ENCODE results near the gene IGSF9.

The IGSF9 gene

DNA sequence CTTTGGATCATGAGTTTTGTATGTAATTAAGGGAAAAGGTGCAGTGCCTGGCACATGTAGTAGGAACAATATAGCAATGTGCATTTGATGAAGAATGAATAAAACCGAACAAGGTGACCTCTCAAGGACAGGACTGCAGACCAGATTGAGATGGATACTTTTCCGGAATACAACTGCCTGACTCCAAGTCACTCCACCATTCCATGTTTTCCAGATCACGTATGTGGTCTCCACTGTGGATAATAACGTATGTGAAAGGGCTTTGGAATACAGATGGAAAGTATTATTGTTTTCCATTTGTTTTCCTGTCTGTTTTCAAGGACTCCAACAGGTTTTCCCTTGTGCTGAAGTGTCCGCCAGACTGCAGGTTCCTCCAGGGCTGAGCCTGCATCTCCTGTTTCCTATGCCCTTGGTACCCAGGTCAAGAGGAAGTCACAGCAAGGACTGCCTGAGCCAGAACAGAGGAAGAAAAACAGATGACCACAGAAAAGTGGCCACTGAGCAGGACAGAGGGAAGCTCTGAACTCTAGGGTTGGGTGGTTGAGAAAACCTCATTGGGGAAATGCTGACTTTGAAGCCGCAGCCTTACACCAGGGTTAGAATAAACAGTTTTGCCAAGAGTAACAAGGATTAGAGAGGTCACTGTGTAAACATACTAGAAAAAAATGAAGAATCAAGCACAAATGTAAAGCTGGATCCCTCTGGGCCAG lies 49.4 kb downstream of the IGSF9 start:
- Histone ChIP-seq H3K9me3 (ENCODE audit: control insufficient read depth, insufficient read depth, low read length) (no peaks in the 10 kb centered on the region), H3K36me3 (ENCODE audit: control insufficient read depth, insufficient read depth, low read length) (no peaks in the 10 kb centered on the region), H3K27me3 (ENCODE audit: control insufficient read depth, insufficient read depth, low read length) (peaks cover 14% of the 10 kb centered on the region), H3K4me1 (ENCODE audit: control insufficient read depth, insufficient read depth, low read length) (peaks cover 8% of the 10 kb centered on the region), H3K4me3 (ENCODE audit: low read depth, low read length) (no peak overlapping the region), H3K9ac (ENCODE audit: low read depth, low read length) (no peak overlapping the region)

DNA sequence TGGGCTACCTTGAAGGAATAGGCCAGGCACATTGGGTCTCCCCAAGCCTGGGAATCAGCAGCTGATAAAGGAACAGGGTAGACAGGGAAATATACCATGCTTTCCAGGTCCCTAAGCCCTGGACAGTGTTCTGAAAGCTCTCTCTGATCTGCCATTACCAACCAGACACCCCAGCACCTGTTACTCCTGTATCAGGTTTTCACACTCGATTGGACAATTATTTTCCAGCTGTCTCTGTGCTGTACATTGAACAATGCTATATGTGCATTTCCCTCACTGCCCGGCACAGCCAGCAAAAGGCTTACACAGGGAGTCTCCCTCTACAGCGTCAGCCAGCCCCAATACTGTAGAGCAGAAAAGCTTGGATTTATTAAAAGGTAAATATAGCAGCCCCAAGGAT lies 50.1 kb downstream of the IGSF9 start:
- H3K4me1 ChIP-seq (ENCODE audit: control insufficient read depth, insufficient read depth, low read length), result peaks cover 4% of the 10 kb centered on the region
- H3K36me3 ChIP-seq (ENCODE audit: control insufficient read depth, insufficient read depth, low read length), result no peaks in the 10 kb centered on the region
- H3K9me3 ChIP-seq (ENCODE audit: control insufficient read depth, insufficient read depth, low read length), result no peaks in the 10 kb centered on the region
- H3K9ac ChIP-seq (ENCODE audit: low read depth, low read length), result no peak overlapping the region
- H3K4me3 ChIP-seq (ENCODE audit: low read depth, low read length), result no peak overlapping the region
- peaks cover 7% of the 10 kb centered on the region for H3K27me3 ChIP-seq (ENCODE audit: control insufficient read depth, insufficient read depth, low read length)

DNA sequence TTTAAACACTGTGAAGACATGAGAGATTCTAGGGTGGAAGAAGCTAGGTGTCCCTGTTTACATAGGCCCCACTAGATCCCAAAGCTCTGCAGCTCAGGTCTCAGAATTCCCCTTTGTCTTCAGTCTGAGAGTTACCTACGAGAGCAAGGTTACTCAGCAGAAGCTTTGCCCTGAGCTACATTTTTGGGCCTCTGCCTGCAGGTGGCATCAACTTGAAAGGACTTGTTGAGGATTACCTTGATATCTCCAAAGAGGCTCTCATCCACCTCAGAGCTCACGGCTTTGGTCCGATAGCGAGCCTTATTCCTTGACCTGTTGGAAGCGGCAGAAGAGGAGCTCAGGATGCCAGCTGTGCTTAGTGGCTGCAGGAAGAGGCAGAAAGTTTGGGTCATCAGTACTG lies 52.5 kb downstream of the IGSF9 start:
- H3K36me3 ChIP-seq (ENCODE audit: control insufficient read depth, insufficient read depth, low read length), result no peaks in the 10 kb centered on the region
- peaks cover 5% of the 10 kb centered on the region for H3K27me3 ChIP-seq (ENCODE audit: control insufficient read depth, insufficient read depth, low read length)

GRCh38 chr1:159891275-159892157 lies 53.9 kb downstream of the IGSF9 start:
- Histone ChIP-seq H3K4me3 (ENCODE audit: low read depth, low read length) (no peak overlapping the region), H3K4me1 (ENCODE audit: control insufficient read depth, insufficient read depth, low read length) (peaks cover 3% of the 10 kb centered on the region), H3K36me3 (ENCODE audit: control insufficient read depth, insufficient read depth, low read length) (no peaks in the 10 kb centered on the region), H3K9me3 (ENCODE audit: control insufficient read depth, insufficient read depth, low read length) (no peaks in the 10 kb centered on the region), H3K27me3 (ENCODE audit: control insufficient read depth, insufficient read depth, low read length) (peaks cover 3% of the 10 kb centered on the region), H3K9ac (ENCODE audit: low read depth, low read length) (no peak overlapping the region)

More for the DNA sequence above, 52.5 kb downstream of the IGSF9 start:
- Histone ChIP-seq H3K9me3 (ENCODE audit: control insufficient read depth, insufficient read depth, low read length) (no peaks in the 10 kb centered on the region), H3K9ac (ENCODE audit: low read depth, low read length) (no peak overlapping the region), H3K4me3 (ENCODE audit: low read depth, low read length) (no peak overlapping the region), H3K4me1 (ENCODE audit: control insufficient read depth, insufficient read depth, low read length) (peaks cover 3% of the 10 kb centered on the region)

- Histone ChIP-seq H3K9me3 (ENCODE audit: control insufficient read depth, insufficient read depth, low read length) (no peaks in the 10 kb centered on the region), H3K9ac (ENCODE audit: low read depth, low read length) (no peak overlapping the region), H3K27me3 (ENCODE audit: control insufficient read depth, insufficient read depth, low read length) (peaks cover 3% of the 10 kb centered on the region), H3K4me3 (ENCODE audit: low read depth, low read length) (no peak overlapping the region), H3K4me1 (ENCODE audit: control insufficient read depth, insufficient read depth, low read length) (peaks cover 3% of the 10 kb centered on the region), H3K36me3 (ENCODE audit: control insufficient read depth, insufficient read depth, low read length) (no peaks in the 10 kb centered on the region)
Observed at GRCh38 chr1:159890390-159890789, 55.0 kb downstream of the IGSF9 start.

- no peak overlapping the region for H3K4me3 ChIP-seq (ENCODE audit: low read depth, low read length)
- no peaks in the 10 kb centered on the region for H3K36me3 ChIP-seq (ENCODE audit: control insufficient read depth, insufficient read depth, low read length)
- H3K27me3 ChIP-seq (ENCODE audit: control insufficient read depth, insufficient read depth, low read length), result no peaks in the 10 kb centered on the region
- H3K9ac ChIP-seq (ENCODE audit: low read depth, low read length), result no peak overlapping the region
- no peaks in the 10 kb centered on the region for H3K9me3 ChIP-seq (ENCODE audit: control insufficient read depth, insufficient read depth, low read length)
- peaks cover 3% of the 10 kb centered on the region for H3K4me1 ChIP-seq (ENCODE audit: control insufficient read depth, insufficient read depth, low read length)
Observed at GRCh38 chr1:159889821-159890252, 55.6 kb downstream of the IGSF9 start.

- H3K4me3 ChIP-seq (ENCODE audit: low read depth, low read length), result no peak overlapping the region
- H3K9me3 ChIP-seq (ENCODE audit: control insufficient read depth, insufficient read depth, low read length), result no peaks in the 10 kb centered on the region
- H3K27me3 ChIP-seq (ENCODE audit: control insufficient read depth, insufficient read depth, low read length), result no peaks in the 10 kb centered on the region
- peaks cover 3% of the 10 kb centered on the region for H3K4me1 ChIP-seq (ENCODE audit: control insufficient read depth, insufficient read depth, low read length)
- no peak overlapping the region for H3K9ac ChIP-seq (ENCODE audit: low read depth, low read length)
- no peaks in the 10 kb centered on the region for H3K36me3 ChIP-seq (ENCODE audit: control insufficient read depth, insufficient read depth, low read length)
Observed at GRCh38 chr1:159889202-159889601, 56.2 kb downstream of the IGSF9 start.

DNA sequence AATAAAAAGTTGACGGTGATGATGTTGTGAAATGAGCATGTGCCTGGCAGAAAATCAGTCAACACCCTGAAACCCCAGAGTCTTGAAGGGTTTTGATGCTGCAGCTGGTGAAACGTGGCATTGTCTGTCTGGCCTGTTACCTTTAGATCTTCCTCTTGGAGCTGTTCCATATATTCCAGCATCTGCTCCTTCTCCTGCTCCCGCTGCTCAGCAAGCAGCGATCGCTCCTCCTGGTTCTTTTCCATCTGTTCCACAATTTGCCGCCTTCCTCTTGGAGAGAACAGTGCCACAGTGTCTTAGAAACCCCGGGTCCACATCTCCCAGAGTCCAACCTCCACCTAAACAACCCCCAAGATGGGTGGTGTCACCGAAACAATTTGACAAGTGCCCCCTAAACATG lies 61.1 kb downstream of the IGSF9 start:
- H3K36me3 ChIP-seq (ENCODE audit: control insufficient read depth, insufficient read depth, low read length), result no peaks in the 10 kb centered on the region
- no peaks in the 10 kb centered on the region for H3K4me1 ChIP-seq (ENCODE audit: control insufficient read depth, insufficient read depth, low read length)
- H3K4me3 ChIP-seq (ENCODE audit: low read depth, low read length), result no peak overlapping the region
- H3K9ac ChIP-seq (ENCODE audit: low read depth, low read length), result no peak overlapping the region
- no peaks in the 10 kb centered on the region for H3K27me3 ChIP-seq (ENCODE audit: control insufficient read depth, insufficient read depth, low read length)
- H3K9me3 ChIP-seq (ENCODE audit: control insufficient read depth, insufficient read depth, low read length), result no peaks in the 10 kb centered on the region

DNA sequence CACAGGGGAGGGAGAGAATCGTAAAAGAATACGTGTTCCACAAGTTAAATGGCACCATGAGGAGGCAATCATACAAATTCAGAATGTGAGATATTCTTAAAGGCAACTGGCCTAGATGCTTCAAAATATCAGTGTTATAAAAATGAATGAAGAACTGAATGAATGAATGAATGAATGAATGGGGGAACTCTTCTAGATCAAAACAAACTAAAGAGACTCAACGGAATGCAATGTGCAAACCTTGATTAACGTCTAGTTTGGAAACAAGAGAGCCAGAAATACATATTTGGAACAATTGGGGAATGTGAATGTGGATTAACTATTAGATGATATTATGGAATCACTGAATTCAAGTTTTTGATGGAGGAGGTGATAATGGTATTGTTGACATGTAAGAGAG lies 62.3 kb downstream of the IGSF9 start:
- Histone ChIP-seq H3K9ac (ENCODE audit: low read depth, low read length) (no peak overlapping the region), H3K36me3 (ENCODE audit: control insufficient read depth, insufficient read depth, low read length) (no peaks in the 10 kb centered on the region), H3K4me3 (ENCODE audit: low read depth, low read length) (no peak overlapping the region), H3K27me3 (ENCODE audit: control insufficient read depth, insufficient read depth, low read length) (no peaks in the 10 kb centered on the region), H3K9me3 (ENCODE audit: control insufficient read depth, insufficient read depth, low read length) (no peaks in the 10 kb centered on the region), H3K4me1 (ENCODE audit: control insufficient read depth, insufficient read depth, low read length) (no peaks in the 10 kb centered on the region)

DNA sequence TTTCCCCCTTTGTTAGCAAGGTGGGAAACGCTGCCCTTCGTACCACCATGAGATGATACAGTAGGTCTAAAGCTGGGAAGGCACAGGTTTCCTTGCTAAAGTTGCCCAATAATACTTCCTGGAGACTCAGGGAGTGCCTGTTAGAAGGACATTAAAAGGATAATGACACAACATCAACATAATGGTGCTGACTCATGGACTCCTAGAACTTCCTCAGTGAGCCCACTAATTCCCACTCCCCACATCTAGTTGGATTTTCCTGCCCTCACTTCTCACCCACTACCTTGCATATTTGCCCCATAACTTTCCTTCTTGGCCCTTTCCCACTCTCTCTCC lies 62.9 kb downstream of the IGSF9 start:
- Histone ChIP-seq H3K4me1 (ENCODE audit: control insufficient read depth, insufficient read depth, low read length) (no peaks in the 10 kb centered on the region), H3K27me3 (ENCODE audit: control insufficient read depth, insufficient read depth, low read length) (no peaks in the 10 kb centered on the region), H3K4me3 (ENCODE audit: low read depth, low read length) (no peak overlapping the region), H3K36me3 (ENCODE audit: control insufficient read depth, insufficient read depth, low read length) (no peaks in the 10 kb centered on the region), H3K9ac (ENCODE audit: low read depth, low read length) (no peak overlapping the region), H3K9me3 (ENCODE audit: control insufficient read depth, insufficient read depth, low read length) (no peaks in the 10 kb centered on the region)

- H3K4me1 ChIP-seq (ENCODE audit: control insufficient read depth, insufficient read depth, low read length), result no peaks in the 10 kb centered on the region
- H3K36me3 ChIP-seq (ENCODE audit: control insufficient read depth, insufficient read depth, low read length), result no peaks in the 10 kb centered on the region
- no peaks in the 10 kb centered on the region for H3K27me3 ChIP-seq (ENCODE audit: control insufficient read depth, insufficient read depth, low read length)
- no peak overlapping the region for H3K4me3 ChIP-seq (ENCODE audit: low read depth, low read length)
- no peaks in the 10 kb centered on the region for H3K9me3 ChIP-seq (ENCODE audit: control insufficient read depth, insufficient read depth, low read length)
- H3K9ac ChIP-seq (ENCODE audit: low read depth, low read length), result no peak overlapping the region
Observed at GRCh38 chr1:159881622-159882526, 63.5 kb downstream of the IGSF9 start.
